Measurements from ENCODE around the gene VAX1. TPM values are rescaled to one million over a fixed set of nuclear protein-coding genes. Genes with fewer than 3 reads are reported as not detected.

The VAX1 gene
- total RNA-seq, 2 experiments from 2014 or later = not detected

DNA sequence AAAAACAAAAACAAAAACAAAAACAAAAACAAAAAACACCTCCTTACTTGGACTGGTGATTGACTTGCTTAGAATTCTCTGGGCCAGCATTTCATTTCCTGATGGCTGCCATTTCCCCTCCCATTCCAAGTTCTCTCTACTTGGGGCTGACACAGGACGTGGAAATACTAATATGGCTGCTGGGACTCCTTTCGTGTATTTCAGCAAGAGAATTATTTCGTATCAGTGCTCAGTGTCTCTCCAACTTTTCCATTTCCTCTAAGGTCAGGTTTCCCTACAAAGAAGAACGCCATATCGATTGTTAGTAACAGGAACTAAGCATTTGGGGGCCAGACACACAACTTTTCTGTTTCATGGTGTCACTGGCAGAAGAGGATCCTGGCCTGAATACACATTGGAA is 22.5 kb upstream of the VAX1 start:
- Mint-ChIP-seq H3K27ac (no peak overlapping the region), H3K9me3 (no peaks in the 10 kb centered on the region), H3K4me3 (no peak overlapping the region), H3K4me1 (ENCODE audit: low read depth) (peaks cover 27% of the 10 kb centered on the region), H3K36me3 (ENCODE audit: low read depth) (no peaks in the 10 kb centered on the region), H3K27me3 (peaks cover 88% of the 10 kb centered on the region)
- TF ChIP-seq, protein P1, sequence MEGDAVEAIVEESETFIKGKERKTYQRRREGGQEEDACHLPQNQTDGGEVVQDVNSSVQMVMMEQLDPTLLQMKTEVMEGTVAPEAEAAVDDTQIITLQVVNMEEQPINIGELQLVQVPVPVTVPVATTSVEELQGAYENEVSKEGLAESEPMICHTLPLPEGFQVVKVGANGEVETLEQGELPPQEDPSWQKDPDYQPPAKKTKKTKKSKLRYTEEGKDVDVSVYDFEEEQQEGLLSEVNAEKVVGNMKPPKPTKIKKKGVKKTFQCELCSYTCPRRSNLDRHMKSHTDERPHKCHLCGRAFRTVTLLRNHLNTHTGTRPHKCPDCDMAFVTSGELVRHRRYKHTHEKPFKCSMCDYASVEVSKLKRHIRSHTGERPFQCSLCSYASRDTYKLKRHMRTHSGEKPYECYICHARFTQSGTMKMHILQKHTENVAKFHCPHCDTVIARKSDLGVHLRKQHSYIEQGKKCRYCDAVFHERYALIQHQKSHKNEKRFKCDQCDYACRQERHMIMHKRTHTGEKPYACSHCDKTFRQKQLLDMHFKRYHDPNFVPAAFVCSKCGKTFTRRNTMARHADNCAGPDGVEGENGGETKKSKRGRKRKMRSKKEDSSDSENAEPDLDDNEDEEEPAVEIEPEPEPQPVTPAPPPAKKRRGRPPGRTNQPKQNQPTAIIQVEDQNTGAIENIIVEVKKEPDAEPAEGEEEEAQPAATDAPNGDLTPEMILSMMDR (IDR thresholded peaks at IDR 0.05) = no peak
- Histone ChIP-seq H3K27ac (ENCODE audit: low read depth in 1 of 2, low read length in 2 of 2) (no peak overlapping the region), H3K4me3 (ENCODE audit: low read length) (no peak overlapping the region), H3K27me3 (ENCODE audit: control insufficient read depth in 1 of 2, insufficient read depth in 2 of 2, low read length in 2 of 2) (peaks cover 58 to 91% of the 10 kb centered on the region in 2 experiments), H3K4me1 (ENCODE audit: insufficient read depth, low read length) (peaks cover 24% of the 10 kb centered on the region), H3K36me3 (ENCODE audit: insufficient read depth, low read length) (no peaks in the 10 kb centered on the region), H3K9me3 (ENCODE audit: control insufficient read depth in 1 of 2, insufficient read depth in 1 of 2, low read length in 2 of 2) (peaks cover 0 to 16% of the 10 kb centered on the region in 2 experiments)
- no peak for ATAC-seq (ENCODE audit: poor library complexity)
- POLR2A ChIA-PET = no interaction called here
- intact Hi-C loops (cut with DNase I, micrococcal nuclease) = no loop called here
- CTCF ChIA-PET = no interaction called here
- no peak for DNase-seq

DNA sequence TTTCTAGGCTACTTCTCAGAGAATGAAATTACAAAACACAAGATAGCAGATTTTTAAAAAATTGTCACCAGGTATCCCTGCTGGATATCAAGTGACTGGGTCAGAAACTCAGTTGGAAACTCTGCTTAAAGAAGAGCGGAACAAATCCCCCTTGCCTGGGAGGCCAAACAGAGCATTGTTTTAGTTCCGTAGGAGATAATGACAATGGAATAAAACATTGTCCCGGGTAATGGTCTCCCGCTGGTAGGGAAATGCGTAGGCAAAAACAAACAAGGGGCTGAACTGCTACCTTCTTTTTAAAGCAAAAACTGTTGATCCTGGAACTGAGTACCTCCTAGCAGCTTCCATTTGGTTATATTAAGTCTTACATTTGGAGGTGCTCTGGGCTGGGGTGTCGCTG is 21.3 kb upstream of the VAX1 start:
- Mint-ChIP-seq H3K36me3 (ENCODE audit: low read depth) (no peaks in the 10 kb centered on the region), H3K4me3 (no peak overlapping the region), H3K4me1 (ENCODE audit: low read depth) (peaks cover 19% of the 10 kb centered on the region), H3K9me3 (no peaks in the 10 kb centered on the region), H3K27me3 (peaks cover 90% of the 10 kb centered on the region), H3K27ac (no peak overlapping the region)
- Histone ChIP-seq H3K4me3 (ENCODE audit: low read length) (no peak overlapping the region), H3K9me3 (ENCODE audit: control insufficient read depth in 1 of 2, insufficient read depth in 1 of 2, low read length in 2 of 2) (peaks cover 0 to 10% of the 10 kb centered on the region in 2 experiments), H3K27me3 (ENCODE audit: control insufficient read depth in 1 of 2, insufficient read depth in 2 of 2, low read length in 2 of 2) (peaks cover 55 to 91% of the 10 kb centered on the region in 2 experiments), H3K4me1 (ENCODE audit: insufficient read depth, low read length) (peaks cover 17% of the 10 kb centered on the region), H3K27ac (ENCODE audit: low read depth in 1 of 2, low read length in 2 of 2) (no peak overlapping the region), H3K36me3 (ENCODE audit: insufficient read depth, low read length) (no peaks in the 10 kb centered on the region)
- TF ChIP-seq, protein P1 (IDR thresholded peaks at IDR 0.05) = no peak
- intact Hi-C loops (cut with DNase I, micrococcal nuclease) = no loop called here
- DNase-seq (no peak), ATAC-seq (ENCODE audit: poor library complexity) (no peak)
- ChIA-PET CTCF (interaction anchor here (1.6 kb wide), 1 partner anchor 9 kb away, joined by 7 read pairs; no protein-coding TSS in a partner anchor), POLR2A (no interaction called here)

DNA sequence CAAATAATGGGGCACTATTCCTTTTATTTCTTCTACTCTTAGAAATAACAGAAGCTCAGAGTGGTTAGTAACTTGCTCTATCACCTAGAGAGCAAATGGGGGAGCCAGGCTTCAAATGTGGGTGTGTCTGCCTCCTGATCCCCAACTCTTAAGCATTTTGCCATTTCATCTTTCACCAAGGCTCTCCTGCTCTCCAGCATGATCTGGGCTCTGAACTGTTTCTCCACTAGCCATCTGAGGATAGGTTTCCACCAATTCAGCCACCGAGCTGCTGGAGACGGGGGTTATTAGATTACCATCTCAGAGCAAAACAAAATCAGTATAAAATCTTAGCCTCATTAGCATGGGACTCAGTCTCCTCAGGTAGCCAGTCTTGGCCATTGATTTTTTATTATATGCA is 20.2 kb upstream of the VAX1 start:
- Mint-ChIP-seq H3K9me3 (no peaks in the 10 kb centered on the region), H3K4me1 (ENCODE audit: low read depth) (peaks cover 13% of the 10 kb centered on the region), H3K27ac (no peak overlapping the region), H3K4me3 (no peak overlapping the region), H3K27me3 (peaks cover 93% of the 10 kb centered on the region), H3K36me3 (ENCODE audit: low read depth) (no peaks in the 10 kb centered on the region)
- DNase-seq (no peak), ATAC-seq (ENCODE audit: poor library complexity) (no peak)
- peaks cover 0 to 3% of the 10 kb centered on the region in 2 experiments for H3K9me3 ChIP-seq (ENCODE audit: control insufficient read depth in 1 of 2, insufficient read depth in 1 of 2, low read length in 2 of 2)
- TF ChIP-seq, protein P1 (IDR thresholded peaks at IDR 0.05) = no peak
- no peaks in the 10 kb centered on the region for H3K36me3 ChIP-seq (ENCODE audit: insufficient read depth, low read length)
- ChIA-PET POLR2A (no interaction called here), CTCF (interaction anchor here (0.6 to 1.6 kb wide), 2 partner anchors 10 to 16 kb away, joined by 3 to 7 read pairs; no protein-coding TSS in a partner anchor)
- no peak overlapping the region for H3K27ac ChIP-seq (ENCODE audit: low read depth in 1 of 2, low read length in 2 of 2)
- no peak overlapping the region for H3K4me3 ChIP-seq (ENCODE audit: low read length)
- intact Hi-C loops (cut with DNase I, micrococcal nuclease) = no loop called here
- peaks cover 10% of the 10 kb centered on the region for H3K4me1 ChIP-seq (ENCODE audit: insufficient read depth, low read length)
- peaks cover 46 to 88% of the 10 kb centered on the region in 2 experiments for H3K27me3 ChIP-seq (ENCODE audit: control insufficient read depth in 1 of 2, insufficient read depth in 2 of 2, low read length in 2 of 2)
